ENCODE data around the gene C19orf85. TPM values are rescaled to one million over a fixed set of nuclear protein-coding genes. Genes with fewer than 3 reads are reported as not detected.

C19orf85 gene
- total RNA-seq, 2 experiments from 2014 or later = not detected

GRCh38 chr19:55454787-55455243 is 9.7 kb downstream of the C19orf85 start:
- ChIA-PET CTCF (no interaction called here), POLR2A (no interaction called here)
- intact Hi-C loops (cut with DNase I, micrococcal nuclease) = loop anchor here (1.0 kb wide), 2 partner anchors 154 to 314 kb away; no protein-coding TSS in a partner anchor
- H3K27me3 Mint-ChIP-seq = peaks cover 33% of the 10 kb centered on the region
- no peaks in the 10 kb centered on the region for H3K36me3 Mint-ChIP-seq (ENCODE audit: low read depth)
- TF ChIP-seq CTCF (IDR thresholded peaks at IDR 0.05) = peak; percentile 54
- peak; percentile 41 for ATAC-seq (ENCODE audit: poor library complexity)
- peak overlapping the region; percentile 77 for H3K4me3 Mint-ChIP-seq
- H3K36me3 ChIP-seq (ENCODE audit: insufficient read depth, low read length) = no peaks in the 10 kb centered on the region
- peak in 13 of 14 experiments; percentile 23 to 73 (median 46) for DNase-seq
- H3K27ac ChIP-seq (ENCODE audit: low read depth in 1 of 2, low read length in 2 of 2) = no peak overlapping the region
- H3K4me1 ChIP-seq (ENCODE audit: insufficient read depth, low read length) = peaks cover 23% of the 10 kb centered on the region
- H3K27me3 ChIP-seq (ENCODE audit: control insufficient read depth in 1 of 2, insufficient read depth in 2 of 2, low read length in 2 of 2) = peaks cover 17 to 20% of the 10 kb centered on the region in 2 experiments
- no peak overlapping the region for H3K4me3 ChIP-seq (ENCODE audit: low read length)
- H3K9me3 Mint-ChIP-seq = no peaks in the 10 kb centered on the region
- H3K9me3 ChIP-seq (ENCODE audit: control insufficient read depth in 1 of 2, insufficient read depth in 1 of 2, low read length in 2 of 2) = peaks cover 0 to 7% of the 10 kb centered on the region in 2 experiments
- peaks cover 13% of the 10 kb centered on the region for H3K4me1 Mint-ChIP-seq (ENCODE audit: low read depth)
- H3K27ac Mint-ChIP-seq = no peak overlapping the region

GRCh38 chr19:55453511-55454260 is 10.9 kb downstream of the C19orf85 start:
- ChIA-PET POLR2A (interaction anchor here (0.6 to 0.7 kb wide), 2 partner anchors 27 to 69 kb away, joined by 3 read pairs; partner anchors contain the start of gene TMEM238), CTCF (interaction anchor here (0.6 to 1.0 kb wide), 2 partner anchors 50 to 535 kb away, joined by 3 to 4 read pairs; no protein-coding TSS in a partner anchor)
- H3K27me3 ChIP-seq (ENCODE audit: control insufficient read depth in 1 of 2, insufficient read depth in 2 of 2, low read length in 2 of 2) = peaks cover 26 to 27% of the 10 kb centered on the region in 2 experiments
- Mint-ChIP-seq H3K27me3 (peaks cover 33% of the 10 kb centered on the region), H3K9me3 (no peaks in the 10 kb centered on the region), H3K4me3 (peak overlapping the region; percentile 36), H3K27ac (no peak overlapping the region), H3K36me3 (ENCODE audit: low read depth) (no peaks in the 10 kb centered on the region), H3K4me1 (ENCODE audit: low read depth) (peaks cover 13% of the 10 kb centered on the region)
- ATAC-seq (ENCODE audit: poor library complexity) = no peak
- H3K27ac ChIP-seq (ENCODE audit: low read depth in 1 of 2, low read length in 2 of 2) = no peak overlapping the region
- H3K4me1 ChIP-seq (ENCODE audit: insufficient read depth, low read length) = peaks cover 23% of the 10 kb centered on the region
- no peak overlapping the region for H3K4me3 ChIP-seq (ENCODE audit: low read length)
- H3K36me3 ChIP-seq (ENCODE audit: insufficient read depth, low read length) = no peaks in the 10 kb centered on the region
- intact Hi-C loops (cut with DNase I, micrococcal nuclease) = loop anchor here (1.0 kb wide), 2 partner anchors 152 to 312 kb away; no protein-coding TSS in a partner anchor
- no peak for TF ChIP-seq CTCF (IDR thresholded peaks at IDR 0.05)
- peaks cover 0 to 16% of the 10 kb centered on the region in 2 experiments for H3K9me3 ChIP-seq (ENCODE audit: control insufficient read depth in 1 of 2, insufficient read depth in 1 of 2, low read length in 2 of 2)
- no peak for DNase-seq

- TF ChIP-seq CTCF (IDR thresholded peaks at IDR 0.05) = no peak
- ChIA-PET CTCF (interaction anchor here (0.6 to 1.0 kb wide), 2 partner anchors 51 to 534 kb away, joined by 3 to 4 read pairs; no protein-coding TSS in a partner anchor), POLR2A (interaction anchor here (0.7 to 1.4 kb wide), 3 partner anchors 9 to 68 kb away, joined by 3 to 4 read pairs (median 3); partner anchors contain the start of genes ISOC2 and TMEM238)
- Mint-ChIP-seq H3K36me3 (ENCODE audit: low read depth) (no peaks in the 10 kb centered on the region), H3K27me3 (peaks cover 33% of the 10 kb centered on the region), H3K9me3 (no peaks in the 10 kb centered on the region), H3K27ac (no peak overlapping the region), H3K4me1 (ENCODE audit: low read depth) (peaks cover 13% of the 10 kb centered on the region), H3K4me3 (peak overlapping the region; percentile 36)
- ATAC-seq (ENCODE audit: poor library complexity) = peak; percentile 68
- Histone ChIP-seq H3K9me3 (ENCODE audit: control insufficient read depth in 1 of 2, insufficient read depth in 1 of 2, low read length in 2 of 2) (peaks cover 0 to 16% of the 10 kb centered on the region in 2 experiments), H3K4me3 (ENCODE audit: low read length) (no peak overlapping the region), H3K36me3 (ENCODE audit: insufficient read depth, low read length) (no peaks in the 10 kb centered on the region), H3K27me3 (ENCODE audit: control insufficient read depth in 1 of 2, insufficient read depth in 2 of 2, low read length in 2 of 2) (peaks cover 26 to 27% of the 10 kb centered on the region in 2 experiments), H3K27ac (ENCODE audit: low read depth in 1 of 2, low read length in 2 of 2) (no peak overlapping the region), H3K4me1 (ENCODE audit: insufficient read depth, low read length) (peaks cover 23% of the 10 kb centered on the region)
- peak in 8 of 14 experiments; percentile 19 to 78 (median 43) for DNase-seq
- intact Hi-C loops (cut with DNase I, micrococcal nuclease) = no loop called here
These were observed 11.7 kb downstream of the C19orf85 start for GRCh38 chr19:55452749-55453346.
